CD4-positive, alpha-beta memory T cell (primary cell): ENCODE data around the gene PSG6. TPM values are rescaled to one million over a fixed set of nuclear protein-coding genes. Genes with fewer than 3 reads are reported as not detected.
"Not testable (repeated sequence)": the region's sequence is repeated elsewhere in the genome, so short reads cannot be mapped to it uniquely, and the experiment has no call there.

Experiments used
- CTCF ChIA-PET: fragments of 350-600 bp; sonication (Branson Sonifier 250); formaldehyde crosslinking; loops from one replicate; lab custom pipeline; 2021; ENCODE audit warnings: inconsistent platforms; ENCODE audit not compliant: partially characterized antibody; lab: Charles Lee
- POLR2A ChIA-PET: fragments of 350-600 bp; sonication (Branson Sonifier 250); formaldehyde crosslinking; loops from one replicate; lab custom pipeline; 2021; ENCODE audit not compliant: partially characterized antibody; lab: Charles Lee
- DNase-seq, 5 donors: peaks; one replicate each; pipeline versions ENCODE4 v3.0.0 to v3.0.0-alpha.2; 2020 to 2022; ENCODE audit warnings: mixed read lengths in 1 of 5
- H3K27ac ChIP-seq: one replicate; pipeline ENCODE4 v1.7.0; 2013; ENCODE audit warnings: low read depth, low read length
- H3K27me3 ChIP-seq: 2 replicates; pipeline ENCODE4 v1.7.0; 2013; ENCODE audit warnings: mild to moderate bottlenecking, low read length, moderate library complexity; ENCODE audit not compliant: insufficient read depth
- H3K36me3 ChIP-seq: 2 replicates; pipeline ENCODE4 v1.7.0; 2013; ENCODE audit warnings: mild to moderate bottlenecking, low read length, moderate library complexity; ENCODE audit not compliant: insufficient read depth
- H3K4me1 ChIP-seq: 2 replicates; pipeline ENCODE4 v1.7.0; 2013; ENCODE audit warnings: mild to moderate bottlenecking, low read length, moderate library complexity; ENCODE audit not compliant: insufficient read depth
- H3K4me3 ChIP-seq, 2 donors: one replicate each; pipeline ENCODE4 v1.7.0; 2013; ENCODE audit warnings: low read length in 2 of 2, mild to moderate bottlenecking in 1 of 2
- H3K9me3 ChIP-seq, 2 donors: one replicate each; pipeline ENCODE4 v1.7.0; 2013; ENCODE audit warnings: low read length in 2 of 2, control low read depth in 1 of 2; ENCODE audit not compliant: control insufficient read depth in 1 of 2
- H3K27ac Mint-ChIP-seq, 7 donors: one replicate each; pipeline ENCODE4 v1.8.0; 2020 to 2021; ENCODE audit warnings: mixed read lengths in 7 of 7, mild to moderate bottlenecking in 6 of 7, inconsistent platforms in 3 of 7, moderate library complexity in 3 of 7
- H3K27me3 Mint-ChIP-seq, 2 donors: one replicate each; pipeline ENCODE4 v1.8.0; 2020 to 2021; ENCODE audit warnings: mixed read lengths in 2 of 2
- H3K36me3 Mint-ChIP-seq, 2 donors: one replicate each; pipeline ENCODE4 v1.8.0; 2020 to 2021; ENCODE audit warnings: mixed read lengths in 2 of 2, inconsistent platforms in 1 of 2, mild to moderate bottlenecking in 1 of 2
- H3K4me1 Mint-ChIP-seq, 4 donors: one replicate each; pipeline ENCODE4 v1.8.0; 2020 to 2021; ENCODE audit warnings: mixed read lengths in 4 of 4, mild to moderate bottlenecking in 1 of 4
- H3K4me3 Mint-ChIP-seq, 8 donors: one replicate each; pipeline ENCODE4 v1.8.0; 2020 to 2021; ENCODE audit warnings: mixed read lengths in 8 of 8, mild to moderate bottlenecking in 7 of 8, moderate library complexity in 6 of 8, inconsistent platforms in 3 of 8
- H3K9me3 Mint-ChIP-seq, 8 donors: one replicate each; pipeline ENCODE4 v1.8.0; 2020 to 2021; ENCODE audit warnings: mixed read lengths in 8 of 8, mild to moderate bottlenecking in 5 of 8, inconsistent platforms in 3 of 8, moderate library complexity in 1 of 8
- intact Hi-C: fragments of 100-400 bp; cut with micrococcal nuclease; formaldehyde crosslinking; loops from one replicate; pipeline ENCODE4 v1.15.1; 2023
- polyA plus RNA-seq, 2 donors: library from polyadenylated mRNA; unstranded; fragments of 300-500 nt; fragmentation: Illumina TruSeq; gene quantifications; one replicate each; pipeline ENCODE4 v1.2.3, GENCODE V29; 2021
- total RNA-seq, 2 experiments: library from RNA; stranded (reverse); gene quantifications; one replicate each; pipeline ENCODE4 v1.2.3, GENCODE V29; 2021

PSG6 gene
- total and polyA plus RNA-seq, 4 experiments from 2014 or later, result not detected

DNA sequence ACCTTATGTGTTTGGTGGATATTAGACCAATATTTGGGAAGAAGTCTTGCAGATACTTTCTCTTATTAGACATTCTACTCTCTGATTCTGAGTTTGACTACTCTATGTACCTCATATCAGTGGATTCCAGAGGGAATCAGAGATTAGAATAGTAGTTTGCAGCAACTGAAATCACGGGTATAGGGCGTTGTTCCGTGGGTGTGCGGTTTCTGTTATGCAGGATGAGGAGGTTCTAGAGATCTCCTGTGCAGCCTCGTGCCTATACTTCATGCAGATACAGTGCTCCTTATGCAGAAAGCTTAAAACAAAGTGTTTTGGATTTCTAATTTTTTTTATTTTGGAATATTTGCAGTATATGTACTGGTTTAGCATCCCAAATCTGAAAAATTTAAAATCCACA, 6.0 kb downstream of the PSG6 start:
- H3K27ac Mint-ChIP-seq, H3K27ac ChIP-seq, H3K36me3 Mint-ChIP-seq, H3K4me3 ChIP-seq, H3K4me1 Mint-ChIP-seq, H3K36me3 ChIP-seq, H3K27me3 Mint-ChIP-seq, H3K27me3 ChIP-seq, POLR2A ChIA-PET, DNase-seq, H3K9me3 ChIP-seq, H3K9me3 Mint-ChIP-seq, H3K4me1 ChIP-seq, intact Hi-C loops, CTCF ChIA-PET, H3K4me3 Mint-ChIP-seq: not testable (repeated sequence)

DNA sequence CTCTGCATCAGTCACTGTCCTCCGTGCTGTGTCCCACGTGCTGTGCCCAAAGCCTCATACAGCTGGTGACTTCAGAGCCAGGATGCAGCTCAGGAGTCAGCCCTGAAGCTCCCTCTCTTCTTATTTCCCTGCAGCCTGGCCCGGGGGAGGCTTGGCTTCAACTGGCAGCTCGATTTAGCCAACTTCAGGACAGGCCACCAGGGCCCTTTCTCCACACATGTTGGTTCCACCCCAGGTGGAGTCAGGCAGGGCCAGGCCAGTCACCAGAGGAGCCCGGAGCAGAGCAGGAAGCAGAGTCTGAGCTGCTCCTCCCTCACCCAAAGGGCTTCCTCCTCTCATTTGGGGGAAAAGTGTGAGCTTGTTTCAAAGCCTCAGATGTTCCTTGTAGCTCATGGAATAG, 11.5 kb downstream of the PSG6 start:
- H3K9me3 Mint-ChIP-seq, H3K36me3 Mint-ChIP-seq, H3K4me1 ChIP-seq, intact Hi-C loops, CTCF ChIA-PET, H3K36me3 ChIP-seq, H3K27ac Mint-ChIP-seq, H3K4me1 Mint-ChIP-seq, H3K27ac ChIP-seq, H3K4me3 ChIP-seq, POLR2A ChIA-PET, H3K27me3 ChIP-seq, DNase-seq, H3K27me3 Mint-ChIP-seq, H3K9me3 ChIP-seq, H3K4me3 Mint-ChIP-seq: not testable (repeated sequence)

DNA sequence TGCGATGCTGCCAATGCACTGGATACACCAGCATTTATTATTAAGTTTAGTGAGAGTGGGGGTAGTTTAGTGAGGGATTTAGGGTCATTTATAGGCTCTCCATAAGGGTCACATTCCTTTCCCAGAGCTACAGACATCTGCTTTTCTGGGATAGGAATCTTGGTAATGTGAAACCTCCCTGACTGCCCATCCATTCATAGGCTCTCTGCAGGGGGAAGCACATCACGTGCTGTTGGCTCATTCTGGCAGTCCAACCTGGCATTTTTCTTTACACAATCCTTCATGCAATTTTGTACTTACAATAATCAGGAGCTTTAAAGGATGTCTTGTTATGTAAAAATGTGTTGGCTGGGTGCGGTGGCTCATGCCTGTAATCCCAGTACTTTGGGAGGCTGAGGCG, 17.1 kb downstream of the PSG6 start:
- CTCF ChIA-PET, H3K9me3 ChIP-seq, DNase-seq, H3K4me1 Mint-ChIP-seq, H3K4me3 ChIP-seq, POLR2A ChIA-PET, H3K27ac Mint-ChIP-seq, H3K36me3 ChIP-seq, H3K4me3 Mint-ChIP-seq, H3K27me3 ChIP-seq, H3K36me3 Mint-ChIP-seq, H3K27ac ChIP-seq, H3K4me1 ChIP-seq, intact Hi-C loops: not testable (repeated sequence)
- H3K9me3 Mint-ChIP-seq, result peaks cover 0 to 22% (median 3%) of the 10 kb centered on the region in 8 donors
- peaks cover 9 to 13% of the 10 kb centered on the region in 2 donors for H3K27me3 Mint-ChIP-seq

DNA sequence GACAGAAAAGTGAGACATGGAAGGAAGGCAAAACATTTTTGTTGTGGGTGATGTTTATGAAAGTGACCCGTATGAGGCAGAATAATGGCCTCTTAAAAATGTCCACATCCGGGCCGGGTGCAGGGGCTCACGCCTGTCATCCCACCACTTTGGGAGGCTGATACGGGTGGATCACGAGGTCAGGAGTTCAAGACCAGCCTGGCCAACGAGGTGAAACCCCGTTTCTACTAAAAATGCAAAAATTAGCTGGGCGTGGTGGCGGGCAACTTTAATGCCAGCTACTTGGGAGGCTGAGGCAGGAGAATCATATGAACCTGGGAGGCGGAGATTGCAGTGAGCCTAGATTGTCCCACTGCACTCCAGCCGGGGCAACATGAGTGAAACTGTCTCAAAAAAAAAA, 18.0 kb downstream of the PSG6 start:
- H3K4me1 ChIP-seq, CTCF ChIA-PET, H3K27me3 ChIP-seq, H3K36me3 ChIP-seq, H3K9me3 ChIP-seq, DNase-seq, H3K27ac ChIP-seq, H3K27ac Mint-ChIP-seq, POLR2A ChIA-PET, intact Hi-C loops, H3K4me3 ChIP-seq, H3K4me1 Mint-ChIP-seq, H3K4me3 Mint-ChIP-seq, H3K36me3 Mint-ChIP-seq: not testable (repeated sequence)
- H3K27me3 Mint-ChIP-seq, result peaks cover 9 to 13% of the 10 kb centered on the region in 2 donors
- H3K9me3 Mint-ChIP-seq, result peaks cover 0 to 26% (median 7%) of the 10 kb centered on the region in 8 donors

DNA sequence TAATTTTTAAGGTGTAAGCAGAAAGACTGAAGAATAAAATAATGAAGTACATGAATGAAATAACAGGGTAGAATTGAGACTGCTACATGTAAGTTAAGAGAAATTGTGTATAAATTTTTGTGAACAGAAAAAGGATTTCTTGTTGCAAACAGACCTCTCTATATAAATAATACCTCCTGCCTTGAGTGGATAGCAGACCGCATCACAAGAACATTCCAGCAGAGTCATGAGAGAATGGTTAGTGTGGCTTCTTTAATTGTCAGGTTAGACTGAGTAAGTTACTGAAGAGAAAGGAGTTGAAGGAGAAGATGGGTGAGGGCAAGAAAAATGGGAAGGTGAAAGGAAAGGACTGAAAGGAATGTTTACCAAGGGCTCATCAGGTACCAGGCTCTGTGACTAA, 18.6 kb downstream of the PSG6 start:
- intact Hi-C loops, DNase-seq, H3K36me3 ChIP-seq, CTCF ChIA-PET, H3K27ac Mint-ChIP-seq, H3K4me3 ChIP-seq, H3K4me3 Mint-ChIP-seq, H3K9me3 ChIP-seq, POLR2A ChIA-PET, H3K27ac ChIP-seq, H3K4me1 ChIP-seq, H3K27me3 ChIP-seq, H3K36me3 Mint-ChIP-seq, H3K4me1 Mint-ChIP-seq: not testable (repeated sequence)
- Mint-ChIP-seq H3K9me3 (peaks cover 0 to 30% (median 8%) of the 10 kb centered on the region in 8 donors), H3K27me3 (peaks cover 9 to 13% of the 10 kb centered on the region in 2 donors)

DNA sequence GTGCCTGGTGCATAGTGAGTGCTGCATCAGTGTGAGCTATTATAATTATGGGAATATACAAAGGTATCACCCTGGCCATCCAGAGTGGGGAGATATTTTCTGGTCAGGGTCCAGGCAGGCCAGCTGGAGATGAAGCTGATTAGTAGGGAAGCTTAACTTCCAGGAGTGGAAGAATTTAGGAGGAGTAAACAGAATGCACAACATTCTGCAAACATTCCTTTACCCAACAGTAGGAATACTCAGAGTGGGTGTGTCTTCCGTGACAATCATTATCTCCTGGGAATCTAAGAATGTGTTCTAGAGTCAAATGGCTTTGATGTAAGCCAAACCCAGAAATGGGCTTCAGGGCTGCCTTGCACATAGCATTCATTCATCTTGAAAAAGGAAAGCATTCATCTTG, 19.0 kb downstream of the PSG6 start:
- H3K4me3 Mint-ChIP-seq, H3K4me1 Mint-ChIP-seq, DNase-seq, POLR2A ChIA-PET, CTCF ChIA-PET, H3K9me3 ChIP-seq, H3K27ac ChIP-seq, H3K36me3 ChIP-seq, H3K27me3 ChIP-seq, intact Hi-C loops, H3K4me1 ChIP-seq, H3K4me3 ChIP-seq, H3K27ac Mint-ChIP-seq, H3K36me3 Mint-ChIP-seq: not testable (repeated sequence)
- Mint-ChIP-seq H3K9me3 (peaks cover 0 to 32% (median 8%) of the 10 kb centered on the region in 8 donors), H3K27me3 (peaks cover 9 to 13% of the 10 kb centered on the region in 2 donors)

DNA sequence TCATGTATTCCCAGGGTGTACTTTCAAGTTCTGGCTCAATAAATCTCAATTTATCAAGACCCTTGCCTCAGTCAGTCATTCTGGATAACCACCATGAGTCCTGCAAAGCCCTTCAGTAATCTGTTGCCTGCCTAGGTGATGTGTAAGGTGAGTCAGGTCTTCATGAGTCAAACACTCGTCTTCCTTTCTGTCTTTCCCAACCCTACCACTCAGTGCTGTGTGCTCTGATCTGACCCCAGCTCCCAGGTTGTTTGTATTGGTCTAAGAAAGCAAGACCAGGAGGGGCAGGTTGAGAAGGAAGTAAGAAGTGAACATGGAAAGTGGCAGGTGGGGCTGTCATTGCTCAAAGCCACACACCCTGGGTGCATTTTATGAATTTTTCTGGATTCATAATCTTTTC, 20.0 kb downstream of the PSG6 start:
- H3K4me1 ChIP-seq, H3K36me3 Mint-ChIP-seq, H3K9me3 ChIP-seq, DNase-seq, H3K36me3 ChIP-seq, H3K27ac Mint-ChIP-seq, H3K27me3 ChIP-seq, intact Hi-C loops, H3K4me1 Mint-ChIP-seq, H3K4me3 ChIP-seq, POLR2A ChIA-PET, H3K4me3 Mint-ChIP-seq, H3K27ac ChIP-seq, CTCF ChIA-PET: not testable (repeated sequence)
- Mint-ChIP-seq H3K27me3 (peaks cover 7 to 13% of the 10 kb centered on the region in 2 donors), H3K9me3 (peaks cover 2 to 40% (median 13%) of the 10 kb centered on the region in 8 donors)

DNA sequence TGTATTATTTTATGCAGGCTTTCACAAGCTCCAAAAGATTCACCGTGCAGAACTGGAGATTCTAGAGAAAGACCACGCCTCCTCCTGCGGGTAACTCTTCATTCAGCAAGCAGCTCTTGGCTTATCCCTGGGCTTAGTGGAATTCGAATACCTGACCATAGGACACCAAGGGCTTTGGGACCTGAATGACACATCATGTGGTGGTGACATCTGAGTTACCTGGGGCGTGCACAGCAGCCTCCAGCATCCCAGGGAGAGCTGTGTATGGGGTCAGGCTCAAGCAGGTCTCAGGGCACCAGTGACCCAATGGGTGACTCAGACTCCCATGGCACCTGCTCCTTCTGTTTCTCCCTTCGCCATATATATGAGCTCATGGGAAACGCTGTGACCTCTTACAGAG, 27.2 kb downstream of the PSG6 start:
- Mint-ChIP-seq H3K9me3 (peaks cover 6 to 40% (median 24%) of the 10 kb centered on the region in 8 donors), H3K27me3 (peaks cover 4 to 13% of the 10 kb centered on the region in 2 donors)
- H3K36me3 ChIP-seq, intact Hi-C loops, CTCF ChIA-PET, H3K36me3 Mint-ChIP-seq, H3K4me1 ChIP-seq, H3K4me3 ChIP-seq, H3K4me1 Mint-ChIP-seq, H3K27ac ChIP-seq, DNase-seq, H3K27ac Mint-ChIP-seq, H3K27me3 ChIP-seq, H3K9me3 ChIP-seq, POLR2A ChIA-PET, H3K4me3 Mint-ChIP-seq: not testable (repeated sequence)
